Measurements from ENCODE around the gene BDP1.
"Not testable (repeated sequence)": the region's sequence is repeated elsewhere in the genome, so short reads cannot be mapped to it uniquely, and the experiment has no call there.

DNA sequence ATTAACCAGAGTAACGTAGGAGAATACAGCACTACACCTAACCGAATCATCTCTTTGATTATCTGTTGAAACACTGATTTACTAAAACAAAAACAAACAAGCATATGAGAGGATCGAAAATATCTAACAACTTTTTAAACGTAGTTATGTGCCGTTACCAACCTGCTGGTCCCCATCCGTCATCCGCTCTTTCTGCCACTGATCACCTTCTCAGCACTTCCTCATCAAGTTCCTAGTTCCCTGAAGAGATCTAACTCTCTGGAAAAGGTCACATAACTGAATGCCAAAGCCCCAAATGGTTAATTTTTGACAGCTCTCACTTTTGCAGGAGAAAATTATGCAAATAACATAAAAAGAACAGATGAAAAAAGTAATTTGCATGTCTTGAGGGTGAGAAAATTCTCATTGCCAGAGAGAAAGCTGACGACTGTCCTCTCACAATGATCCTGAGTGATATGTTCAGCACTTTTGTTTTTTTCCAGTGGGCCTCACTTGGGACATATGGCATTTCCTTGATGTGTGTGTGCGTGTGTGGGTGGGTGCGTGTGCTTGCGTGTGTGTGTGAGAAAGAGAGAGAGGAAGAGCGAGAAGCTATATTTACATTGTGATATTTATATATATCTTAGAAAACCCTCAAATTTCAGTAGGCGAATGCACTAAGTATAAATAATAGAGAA, 8.8 kb upstream of the BDP1 start:
- TF ChIP-seq, protein P1, sequence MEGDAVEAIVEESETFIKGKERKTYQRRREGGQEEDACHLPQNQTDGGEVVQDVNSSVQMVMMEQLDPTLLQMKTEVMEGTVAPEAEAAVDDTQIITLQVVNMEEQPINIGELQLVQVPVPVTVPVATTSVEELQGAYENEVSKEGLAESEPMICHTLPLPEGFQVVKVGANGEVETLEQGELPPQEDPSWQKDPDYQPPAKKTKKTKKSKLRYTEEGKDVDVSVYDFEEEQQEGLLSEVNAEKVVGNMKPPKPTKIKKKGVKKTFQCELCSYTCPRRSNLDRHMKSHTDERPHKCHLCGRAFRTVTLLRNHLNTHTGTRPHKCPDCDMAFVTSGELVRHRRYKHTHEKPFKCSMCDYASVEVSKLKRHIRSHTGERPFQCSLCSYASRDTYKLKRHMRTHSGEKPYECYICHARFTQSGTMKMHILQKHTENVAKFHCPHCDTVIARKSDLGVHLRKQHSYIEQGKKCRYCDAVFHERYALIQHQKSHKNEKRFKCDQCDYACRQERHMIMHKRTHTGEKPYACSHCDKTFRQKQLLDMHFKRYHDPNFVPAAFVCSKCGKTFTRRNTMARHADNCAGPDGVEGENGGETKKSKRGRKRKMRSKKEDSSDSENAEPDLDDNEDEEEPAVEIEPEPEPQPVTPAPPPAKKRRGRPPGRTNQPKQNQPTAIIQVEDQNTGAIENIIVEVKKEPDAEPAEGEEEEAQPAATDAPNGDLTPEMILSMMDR (IDR thresholded peaks at IDR 0.05), result not testable (repeated sequence)
- not testable (repeated sequence) for TF ChIP-seq POLR2A (IDR thresholded peaks at IDR 0.05)
